ENCODE data around the gene ARHGAP6.

The ARHGAP6 gene

GRCh38 chrX:11424903-11425674 lies 240.6 kb downstream of the ARHGAP6 start:
- peaks cover 13% of the 10 kb centered on the region for H3K4me1 Mint-ChIP-seq
- TF ChIP-seq CTCF (IDR thresholded peaks at IDR 0.05): no peak
- H3K9me3 Mint-ChIP-seq: peaks cover 37% of the 10 kb centered on the region
- H3K36me3 Mint-ChIP-seq (ENCODE audit: low read depth): peaks cover 4% of the 10 kb centered on the region
- H3K27me3 Mint-ChIP-seq (ENCODE audit: low read depth, poor library complexity): peaks cover 46% of the 10 kb centered on the region
- no peak overlapping the region for H3K4me3 Mint-ChIP-seq
- DNase-seq: no peak
- no peak overlapping the region for H3K27ac Mint-ChIP-seq

GRCh38 chrX:11423949-11424348 lies 241.8 kb downstream of the ARHGAP6 start:
- DNase-seq: no peak
- no peak overlapping the region for H3K4me3 Mint-ChIP-seq
- no peak overlapping the region for H3K27ac Mint-ChIP-seq
- H3K27me3 Mint-ChIP-seq (ENCODE audit: low read depth, poor library complexity): peaks cover 49% of the 10 kb centered on the region
- peaks cover 13% of the 10 kb centered on the region for H3K4me1 Mint-ChIP-seq
- no peak for TF ChIP-seq CTCF (IDR thresholded peaks at IDR 0.05)
- H3K36me3 Mint-ChIP-seq (ENCODE audit: low read depth): peaks cover 4% of the 10 kb centered on the region
- peaks cover 40% of the 10 kb centered on the region for H3K9me3 Mint-ChIP-seq

- DNase-seq: no peak
- peaks cover 46% of the 10 kb centered on the region for H3K27me3 Mint-ChIP-seq (ENCODE audit: low read depth, poor library complexity)
- TF ChIP-seq CTCF (IDR thresholded peaks at IDR 0.05): no peak
- H3K36me3 Mint-ChIP-seq (ENCODE audit: low read depth): peaks cover 4% of the 10 kb centered on the region
- H3K9me3 Mint-ChIP-seq: peaks cover 45% of the 10 kb centered on the region
- no peak overlapping the region for H3K27ac Mint-ChIP-seq
- H3K4me1 Mint-ChIP-seq: peaks cover 11% of the 10 kb centered on the region
- no peak overlapping the region for H3K4me3 Mint-ChIP-seq
Measured at GRCh38 chrX:11423362-11423818, 242.3 kb downstream of the ARHGAP6 start.

GRCh38 chrX:11422525-11422857 lies 243.2 kb downstream of the ARHGAP6 start:
- Mint-ChIP-seq H3K27me3 (ENCODE audit: low read depth, poor library complexity) (peaks cover 41% of the 10 kb centered on the region), H3K36me3 (ENCODE audit: low read depth) (peaks cover 4% of the 10 kb centered on the region), H3K4me3 (no peak overlapping the region), H3K27ac (no peak overlapping the region), H3K9me3 (peaks cover 45% of the 10 kb centered on the region), H3K4me1 (peaks cover 7% of the 10 kb centered on the region)
- DNase-seq: no peak
- no peak for TF ChIP-seq CTCF (IDR thresholded peaks at IDR 0.05)

GRCh38 chrX:11421805-11422524 lies 243.8 kb downstream of the ARHGAP6 start:
- peaks cover 46% of the 10 kb centered on the region for H3K9me3 Mint-ChIP-seq
- peaks cover 6% of the 10 kb centered on the region for H3K4me1 Mint-ChIP-seq
- H3K36me3 Mint-ChIP-seq (ENCODE audit: low read depth): peaks cover 4% of the 10 kb centered on the region
- DNase-seq: no peak
- H3K4me3 Mint-ChIP-seq: no peak overlapping the region
- H3K27ac Mint-ChIP-seq: no peak overlapping the region
- peaks cover 36% of the 10 kb centered on the region for H3K27me3 Mint-ChIP-seq (ENCODE audit: low read depth, poor library complexity)
- no peak for TF ChIP-seq CTCF (IDR thresholded peaks at IDR 0.05)
